Measurements from ENCODE around the gene CYSTM1.

The CYSTM1 gene

DNA sequence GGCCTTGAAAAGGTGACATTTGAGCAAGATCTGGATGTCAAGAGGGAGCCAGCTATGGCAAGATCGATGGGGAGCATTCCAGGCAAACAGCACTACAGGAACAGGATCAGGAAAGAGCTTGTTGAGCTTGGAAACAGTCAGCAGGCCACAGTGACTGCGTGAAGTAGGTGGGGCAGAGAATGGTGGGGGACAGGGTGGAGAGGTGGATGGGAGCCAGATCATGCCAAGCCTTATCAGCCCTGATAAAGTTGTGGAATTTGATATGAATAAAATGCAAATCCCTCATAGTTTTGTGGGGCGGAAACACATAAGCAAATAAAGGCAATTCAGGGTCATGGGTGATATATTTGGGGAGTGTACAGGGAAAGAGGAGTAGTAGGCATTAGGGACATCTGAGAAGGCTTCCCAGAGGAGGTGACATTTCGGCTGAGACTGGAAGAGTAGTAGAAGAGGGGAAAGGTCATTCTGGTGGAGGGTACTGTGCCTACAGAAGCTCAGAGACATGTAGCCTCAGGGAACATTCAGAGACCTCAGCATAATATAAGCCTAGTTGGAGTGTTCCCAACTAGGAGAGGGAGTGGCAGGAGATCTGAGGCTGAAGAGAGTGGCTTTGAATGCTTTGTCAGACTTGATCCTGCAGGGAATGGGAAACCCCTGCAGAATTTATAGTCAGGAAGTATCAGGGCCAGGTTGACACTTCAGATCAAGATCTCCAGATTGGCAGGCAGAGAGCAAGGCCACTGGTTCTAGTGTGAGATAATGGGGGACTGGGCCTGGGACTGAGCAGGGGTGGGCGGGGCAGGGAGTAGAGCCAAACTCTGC is 9.7 kb upstream of the CYSTM1 start:
- Histone ChIP-seq H3K27ac (ENCODE audit: low read depth, low read length, poor library complexity, severe bottlenecking) (no peak overlapping the region), H3K27me3 (ENCODE audit: insufficient read depth, low read length) (peaks cover 6% of the 10 kb centered on the region; the same call in 1 of the 2 replicates), H4K20me1 (ENCODE audit: insufficient read depth, low read length) (no peaks in the 10 kb centered on the region), H3K9me2 (ENCODE audit: low read depth, low read length) (no peaks in the 10 kb centered on the region), H3K9ac (ENCODE audit: low read length) (no peak overlapping the region), H2AFZ (ENCODE audit: low read length) (no peak overlapping the region), H3K4me1 (ENCODE audit: insufficient read depth, low read length, severe bottlenecking) (no peaks in the 10 kb centered on the region), H3K4me2 (ENCODE audit: low read length) (no peak overlapping the region), H3K79me2 (ENCODE audit: insufficient read depth, low read length) (no peaks in the 10 kb centered on the region), H3K9me3 (ENCODE audit: low read length) (no peaks in the 10 kb centered on the region), H3K4me3 (ENCODE audit: low read depth, low read length, poor library complexity, severe bottlenecking) (no peak overlapping the region), H3K36me3 (ENCODE audit: insufficient read depth, low read length) (no peaks in the 10 kb centered on the region), H3F3A (ENCODE audit: insufficient read depth, low read length) (no peaks in the 10 kb centered on the region)
- TF ChIP-seq, protein P1, sequence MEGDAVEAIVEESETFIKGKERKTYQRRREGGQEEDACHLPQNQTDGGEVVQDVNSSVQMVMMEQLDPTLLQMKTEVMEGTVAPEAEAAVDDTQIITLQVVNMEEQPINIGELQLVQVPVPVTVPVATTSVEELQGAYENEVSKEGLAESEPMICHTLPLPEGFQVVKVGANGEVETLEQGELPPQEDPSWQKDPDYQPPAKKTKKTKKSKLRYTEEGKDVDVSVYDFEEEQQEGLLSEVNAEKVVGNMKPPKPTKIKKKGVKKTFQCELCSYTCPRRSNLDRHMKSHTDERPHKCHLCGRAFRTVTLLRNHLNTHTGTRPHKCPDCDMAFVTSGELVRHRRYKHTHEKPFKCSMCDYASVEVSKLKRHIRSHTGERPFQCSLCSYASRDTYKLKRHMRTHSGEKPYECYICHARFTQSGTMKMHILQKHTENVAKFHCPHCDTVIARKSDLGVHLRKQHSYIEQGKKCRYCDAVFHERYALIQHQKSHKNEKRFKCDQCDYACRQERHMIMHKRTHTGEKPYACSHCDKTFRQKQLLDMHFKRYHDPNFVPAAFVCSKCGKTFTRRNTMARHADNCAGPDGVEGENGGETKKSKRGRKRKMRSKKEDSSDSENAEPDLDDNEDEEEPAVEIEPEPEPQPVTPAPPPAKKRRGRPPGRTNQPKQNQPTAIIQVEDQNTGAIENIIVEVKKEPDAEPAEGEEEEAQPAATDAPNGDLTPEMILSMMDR (IDR thresholded peaks at IDR 0.05; ENCODE audit: low read length): no peak
- TF ChIP-seq EZH2 (IDR thresholded peaks at IDR 0.05; ENCODE audit: borderline replicate concordance, low read length): no peak

DNA sequence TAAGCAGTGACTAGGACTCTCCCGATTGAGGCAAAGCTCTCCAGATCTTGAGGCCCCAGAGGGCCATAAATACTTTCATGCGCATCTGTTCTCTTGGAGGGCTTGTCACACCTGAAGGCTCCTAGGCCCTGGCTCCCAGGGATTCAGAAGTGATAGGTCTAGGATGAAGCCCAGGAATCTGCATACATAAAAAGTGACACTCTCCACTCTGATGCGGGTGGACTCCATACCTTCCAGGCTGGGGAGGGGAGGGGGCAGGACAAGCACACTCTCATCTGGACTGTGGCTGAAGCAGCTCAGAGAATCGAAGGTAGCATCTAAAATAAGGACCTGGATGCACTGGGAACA is 9.1 kb upstream of the CYSTM1 start:
- H3K4me3 ChIP-seq (ENCODE audit: low read depth, low read length, poor library complexity, severe bottlenecking): no peak overlapping the region
- H3K36me3 ChIP-seq (ENCODE audit: insufficient read depth, low read length): no peaks in the 10 kb centered on the region
- no peaks in the 10 kb centered on the region for H4K20me1 ChIP-seq (ENCODE audit: insufficient read depth, low read length)
- TF ChIP-seq, protein P1 (IDR thresholded peaks at IDR 0.05; ENCODE audit: low read length): no peak
- no peak for TF ChIP-seq EZH2 (IDR thresholded peaks at IDR 0.05; ENCODE audit: borderline replicate concordance, low read length)
- H3K79me2 ChIP-seq (ENCODE audit: insufficient read depth, low read length): no peaks in the 10 kb centered on the region
- peaks cover 6% of the 10 kb centered on the region; the same call in 1 of the 2 replicates for H3K27me3 ChIP-seq (ENCODE audit: insufficient read depth, low read length)
- H3K27ac ChIP-seq (ENCODE audit: low read depth, low read length, poor library complexity, severe bottlenecking): no peak overlapping the region
- no peaks in the 10 kb centered on the region for H3K4me1 ChIP-seq (ENCODE audit: insufficient read depth, low read length, severe bottlenecking)
- H2AFZ ChIP-seq (ENCODE audit: low read length): no peak overlapping the region
- no peaks in the 10 kb centered on the region for H3F3A ChIP-seq (ENCODE audit: insufficient read depth, low read length)
- H3K9ac ChIP-seq (ENCODE audit: low read length): no peak overlapping the region
- no peaks in the 10 kb centered on the region for H3K9me3 ChIP-seq (ENCODE audit: low read length)
- no peak overlapping the region for H3K4me2 ChIP-seq (ENCODE audit: low read length)
- no peaks in the 10 kb centered on the region for H3K9me2 ChIP-seq (ENCODE audit: low read depth, low read length)

DNA sequence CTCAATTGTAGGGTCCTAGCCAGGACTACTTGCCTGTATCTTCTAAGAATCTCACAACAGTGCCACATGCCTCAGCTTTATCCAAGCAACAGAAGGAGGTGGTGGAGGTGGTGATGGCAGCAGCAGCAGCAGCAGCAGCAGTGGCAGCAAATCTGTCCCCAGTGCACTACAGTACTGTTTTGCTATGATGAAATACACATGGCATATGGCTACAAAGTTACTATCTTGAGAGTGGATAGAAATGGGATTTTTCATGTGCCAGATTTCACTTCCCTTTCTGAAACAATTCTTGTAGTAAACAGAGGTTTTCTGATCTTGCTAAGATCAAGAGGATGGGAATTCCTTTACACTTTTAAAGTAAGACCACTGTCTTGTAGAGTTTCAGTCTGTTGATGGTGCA is 8.1 kb upstream of the CYSTM1 start:
- TF ChIP-seq, protein P1 (IDR thresholded peaks at IDR 0.05; ENCODE audit: low read length): no peak
- TF ChIP-seq EZH2 (IDR thresholded peaks at IDR 0.05; ENCODE audit: borderline replicate concordance, low read length): no peak
- no peaks in the 10 kb centered on the region for H3K9me2 ChIP-seq (ENCODE audit: low read depth, low read length)
- H3K27me3 ChIP-seq (ENCODE audit: insufficient read depth, low read length): peaks cover 6% of the 10 kb centered on the region; the same call in 1 of the 2 replicates
- H3K9me3 ChIP-seq (ENCODE audit: low read length): no peaks in the 10 kb centered on the region
- no peaks in the 10 kb centered on the region for H3K79me2 ChIP-seq (ENCODE audit: insufficient read depth, low read length)
- no peak overlapping the region for H3K9ac ChIP-seq (ENCODE audit: low read length)
- H3K4me3 ChIP-seq (ENCODE audit: low read depth, low read length, poor library complexity, severe bottlenecking): no peak overlapping the region
- no peak overlapping the region for H3K4me2 ChIP-seq (ENCODE audit: low read length)
- H3K36me3 ChIP-seq (ENCODE audit: insufficient read depth, low read length): no peaks in the 10 kb centered on the region
- H4K20me1 ChIP-seq (ENCODE audit: insufficient read depth, low read length): no peaks in the 10 kb centered on the region
- no peak overlapping the region for H3K27ac ChIP-seq (ENCODE audit: low read depth, low read length, poor library complexity, severe bottlenecking)
- no peak overlapping the region for H2AFZ ChIP-seq (ENCODE audit: low read length)
- no peaks in the 10 kb centered on the region for H3F3A ChIP-seq (ENCODE audit: insufficient read depth, low read length)
- H3K4me1 ChIP-seq (ENCODE audit: insufficient read depth, low read length, severe bottlenecking): no peaks in the 10 kb centered on the region

Measured in OCI-LY1 (cell line).